GM12872 (cell line): ENCODE measurements around the gene GEMIN7.

ENCODE experiments used
- TF ChIP-seq, protein P1 (sequence below): IDR thresholded peaks from 3 replicates; pipeline ENCODE4 v1.5.1; 2011; ENCODE audit warnings: low read depth, mild to moderate bottlenecking, low read length, moderate library complexity; ENCODE audit not compliant: insufficient read depth

Gene GEMIN7

DNA sequence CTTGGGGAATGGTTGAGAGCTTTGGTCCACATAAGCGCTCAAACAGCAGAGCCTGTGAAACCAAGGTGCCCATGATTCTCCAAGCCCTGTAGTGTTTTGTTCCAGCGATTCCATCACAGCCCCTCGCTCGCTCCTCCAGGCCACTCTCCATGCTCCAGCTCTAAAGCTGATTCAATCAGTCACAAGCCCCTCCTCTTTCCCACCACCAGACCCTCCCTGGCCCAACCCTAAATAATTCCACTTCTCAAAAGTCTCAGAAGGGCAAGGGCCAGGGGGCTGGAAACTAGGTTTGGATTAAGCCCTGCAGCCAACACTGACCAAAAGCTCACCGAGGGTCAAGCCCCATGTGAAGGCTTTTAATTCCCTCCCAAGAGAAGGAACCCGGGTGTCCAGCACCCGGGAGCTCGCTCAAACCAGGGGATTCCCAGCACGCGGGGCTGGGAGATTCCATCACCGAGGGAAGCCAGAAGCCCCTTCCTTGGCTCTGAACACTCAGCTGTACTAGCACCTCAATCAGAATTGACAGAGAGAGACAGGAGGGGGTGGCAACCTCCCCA lies 4.2 kb upstream of the GEMIN7 start:
- TF ChIP-seq, protein P1, sequence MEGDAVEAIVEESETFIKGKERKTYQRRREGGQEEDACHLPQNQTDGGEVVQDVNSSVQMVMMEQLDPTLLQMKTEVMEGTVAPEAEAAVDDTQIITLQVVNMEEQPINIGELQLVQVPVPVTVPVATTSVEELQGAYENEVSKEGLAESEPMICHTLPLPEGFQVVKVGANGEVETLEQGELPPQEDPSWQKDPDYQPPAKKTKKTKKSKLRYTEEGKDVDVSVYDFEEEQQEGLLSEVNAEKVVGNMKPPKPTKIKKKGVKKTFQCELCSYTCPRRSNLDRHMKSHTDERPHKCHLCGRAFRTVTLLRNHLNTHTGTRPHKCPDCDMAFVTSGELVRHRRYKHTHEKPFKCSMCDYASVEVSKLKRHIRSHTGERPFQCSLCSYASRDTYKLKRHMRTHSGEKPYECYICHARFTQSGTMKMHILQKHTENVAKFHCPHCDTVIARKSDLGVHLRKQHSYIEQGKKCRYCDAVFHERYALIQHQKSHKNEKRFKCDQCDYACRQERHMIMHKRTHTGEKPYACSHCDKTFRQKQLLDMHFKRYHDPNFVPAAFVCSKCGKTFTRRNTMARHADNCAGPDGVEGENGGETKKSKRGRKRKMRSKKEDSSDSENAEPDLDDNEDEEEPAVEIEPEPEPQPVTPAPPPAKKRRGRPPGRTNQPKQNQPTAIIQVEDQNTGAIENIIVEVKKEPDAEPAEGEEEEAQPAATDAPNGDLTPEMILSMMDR: no peak

DNA sequence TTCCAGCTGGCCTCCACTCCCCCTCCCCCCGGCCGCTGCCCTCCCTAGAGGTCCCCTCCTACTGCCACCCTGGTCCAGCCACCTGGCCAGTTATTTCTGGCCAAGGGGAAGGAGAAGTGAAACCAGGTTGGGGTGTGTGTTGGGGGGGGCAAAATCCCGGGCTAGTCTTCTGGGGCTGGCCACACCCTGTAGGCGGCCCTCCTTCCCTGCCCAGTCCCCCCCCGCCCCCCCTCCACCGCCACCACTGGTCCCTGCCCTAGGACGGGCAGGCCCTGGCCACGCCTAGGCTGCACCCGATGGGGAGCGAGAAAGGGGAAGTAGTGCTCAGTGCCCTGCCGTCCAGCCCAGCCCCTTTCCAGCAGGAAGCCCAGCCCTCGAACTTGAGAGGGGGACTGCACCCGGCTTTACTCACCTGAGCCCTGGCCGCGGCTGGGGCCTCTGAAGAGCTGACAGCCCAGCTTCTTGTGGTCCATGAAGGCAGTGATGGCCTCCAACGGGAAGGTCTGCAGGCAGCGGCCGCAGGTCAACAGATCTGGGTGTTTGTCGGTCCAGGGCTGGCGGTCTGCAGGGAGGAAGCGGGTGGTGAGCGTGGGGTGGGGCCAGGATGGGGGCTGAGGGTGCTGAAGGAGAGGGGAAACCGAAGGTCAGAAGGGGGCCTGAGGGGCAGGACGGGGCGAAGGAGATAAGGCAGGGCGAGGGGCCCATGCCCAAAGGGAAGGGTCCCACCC lies 3.6 kb upstream of the GEMIN7 start:
- TF ChIP-seq, protein P1: no peak

DNA sequence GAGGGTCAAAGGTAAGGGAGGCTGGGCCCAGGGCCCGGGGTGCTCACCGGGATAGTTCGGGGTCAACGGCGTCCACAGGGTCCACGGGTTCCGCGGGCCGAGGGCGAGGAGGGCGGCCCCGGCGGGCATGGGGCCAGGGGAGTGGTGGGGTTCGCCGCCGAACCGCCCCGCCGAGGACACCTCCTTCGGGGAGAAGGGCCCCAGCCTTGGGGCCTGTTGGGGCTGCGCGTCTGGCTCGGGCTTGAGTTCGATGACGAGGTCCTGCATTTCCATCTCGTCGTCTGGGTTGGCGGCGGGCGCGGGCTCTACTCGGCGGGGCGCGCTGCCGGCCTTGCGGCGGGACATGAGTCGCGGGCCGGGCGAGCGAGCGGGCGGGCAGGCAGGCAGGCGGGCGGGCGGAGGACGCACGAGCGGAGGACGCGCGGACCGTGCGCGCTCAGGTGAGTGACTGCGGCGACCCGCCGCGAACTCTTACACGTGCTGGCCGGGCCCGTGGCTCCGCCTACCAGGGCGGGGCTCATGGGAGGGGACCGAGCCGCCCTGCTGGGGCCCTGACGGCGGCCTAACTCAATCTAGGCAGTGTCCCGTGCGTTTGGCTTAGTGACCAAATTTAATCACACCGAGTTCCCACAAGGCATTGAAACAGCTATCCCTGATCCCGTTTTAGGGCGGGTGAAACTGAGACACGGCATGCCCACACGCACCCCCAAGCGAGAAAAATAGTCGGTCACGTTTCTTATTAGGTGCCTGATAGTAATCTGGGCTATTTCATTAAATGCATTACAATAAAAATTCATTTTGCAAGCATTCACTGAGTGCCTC lies 2.8 kb upstream of the GEMIN7 start, which contains the start of gene ZNF296:
Gene ZNF296, minus strand, starts transcription at position 450 of the 822 bp plus-strand sequence. Its CDS starts 105 bp downstream, at position 345.
- TF ChIP-seq, protein P1: no peak

DNA sequence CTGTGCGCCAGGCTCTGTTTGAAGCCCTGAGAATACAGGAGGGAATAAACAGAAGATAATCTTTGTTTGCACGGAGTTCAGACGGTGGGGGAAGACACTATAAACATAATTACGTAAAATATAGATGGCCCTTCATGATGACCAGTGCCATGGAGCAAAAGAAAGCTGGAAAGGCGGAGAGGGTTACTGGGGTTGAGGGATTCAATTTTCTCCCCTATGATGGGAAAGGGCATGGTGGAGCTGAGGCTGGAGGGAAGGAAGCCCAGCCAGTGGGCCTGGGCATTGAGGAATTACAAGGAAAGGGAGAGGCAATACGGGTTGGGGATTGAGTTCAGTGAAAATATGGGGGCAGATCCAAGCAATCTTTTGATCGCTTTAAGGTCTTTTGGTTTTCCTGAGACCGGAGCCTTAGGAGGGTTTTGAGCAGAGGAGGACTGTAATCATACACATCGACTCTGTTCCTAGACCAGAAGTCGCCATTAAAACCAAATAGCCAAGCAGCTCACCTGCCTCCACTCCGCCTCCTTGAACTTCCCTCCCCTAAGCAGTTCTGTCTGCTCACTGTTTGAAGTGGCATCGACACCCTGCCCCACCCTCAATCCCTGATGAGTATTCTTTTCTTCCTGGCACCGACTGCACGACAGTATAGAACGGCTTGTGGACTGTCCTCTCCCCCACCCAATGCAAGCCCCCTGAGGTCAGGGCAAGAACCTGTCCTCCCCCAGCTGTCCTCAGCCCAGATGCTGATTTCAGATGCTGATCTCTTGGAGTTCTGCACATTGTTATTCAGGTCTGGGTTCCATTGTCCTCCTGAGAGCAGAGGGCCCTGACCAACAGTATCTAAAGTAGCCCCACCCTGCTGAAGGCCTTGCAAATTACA lies 2.0 kb upstream of the GEMIN7 start:
- TF ChIP-seq, protein P1: no peak

DNA sequence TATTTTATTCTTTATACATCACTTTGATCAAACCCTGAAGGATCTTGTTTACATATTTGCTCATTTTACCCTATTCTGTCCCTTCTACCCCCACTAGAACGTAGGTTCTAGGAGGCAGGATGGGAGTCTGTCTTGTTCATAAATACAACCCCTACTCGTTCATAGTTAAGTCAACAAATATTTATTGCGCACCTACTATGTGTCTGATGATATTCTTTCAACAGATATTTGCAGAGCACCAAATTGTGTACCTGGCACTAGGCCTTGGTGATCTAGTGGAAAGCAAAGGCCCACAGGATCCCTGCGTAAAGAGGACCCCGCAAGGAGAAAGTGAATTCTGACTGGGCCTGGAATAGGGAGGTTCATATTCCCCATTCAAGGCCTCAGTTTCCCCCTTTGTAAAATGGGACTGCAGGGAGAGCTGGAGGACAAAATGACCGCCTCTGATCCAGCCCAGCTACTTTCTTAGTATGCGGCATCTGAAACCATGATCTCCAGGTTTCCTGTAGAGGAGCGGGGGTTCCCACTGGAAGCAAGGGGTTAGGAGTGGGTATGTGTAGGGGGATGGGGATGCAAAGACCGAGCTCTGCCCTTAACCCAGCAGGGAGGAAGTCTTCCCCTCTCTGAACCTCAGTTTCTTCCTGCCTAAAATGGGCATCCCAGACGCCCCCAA lies 534 bp upstream of the GEMIN7 start:
- TF ChIP-seq, protein P1: no peak

DNA sequence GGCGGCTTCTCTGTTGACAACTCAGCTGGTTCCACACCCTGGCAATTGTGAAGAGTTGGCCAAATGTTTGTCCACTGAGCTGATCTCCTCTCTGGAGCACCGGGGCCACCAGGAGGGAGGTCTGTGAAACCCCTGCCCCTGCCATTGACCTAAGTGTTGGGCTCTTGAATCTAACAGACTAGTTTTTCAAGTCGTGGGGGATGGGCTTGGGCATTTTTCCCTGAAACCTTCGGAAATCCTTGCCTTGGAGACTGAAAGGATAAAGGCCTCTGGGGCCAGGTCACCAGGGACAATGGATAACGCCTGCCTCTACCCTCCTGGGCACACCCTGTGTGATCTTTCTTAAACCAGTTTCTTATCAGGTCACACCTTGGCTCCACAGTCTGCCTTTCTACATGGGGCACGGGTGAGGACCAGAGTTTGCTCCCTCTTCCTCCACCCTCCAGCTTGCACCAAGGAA lies 881 bp downstream of the GEMIN7 start:
- TF ChIP-seq, protein P1: no peak
